Activated B cell treated with CpG ODN at 0.5 μM for 24 hours (primary cell): Measurements from ENCODE around the gene CD244. TPM values are rescaled to one million over a fixed set of nuclear protein-coding genes. Genes with fewer than 3 reads are reported as not detected.

Experiments used
- ATAC-seq: fragments of 200-7000 bp; cut with Tn5 transposase; one replicate; pipeline ENCODE4 v1.10.0; 2021; ENCODE audit warnings: low read depth, mild to moderate bottlenecking, moderate library complexity
- CTCF ChIA-PET: fragments of 350-600 bp; sonication (Branson Sonifier 250); formaldehyde crosslinking; loops from one replicate; lab custom pipeline; 2021; ENCODE audit warnings: antibody characterized with exemption; lab: Charles Lee
- POLR2A ChIA-PET: fragments of 350-600 bp; sonication (Branson Sonifier 250); formaldehyde crosslinking; loops from one replicate; lab custom pipeline; 2021; ENCODE audit warnings: antibody characterized with exemption; lab: Charles Lee
- DNase-seq: peaks from one replicate; pipeline ENCODE4 v3.0.0; 2022
- H3K27ac Mint-ChIP-seq: one replicate; pipeline ENCODE4 v1.8.0; 2020; ENCODE audit warnings: mixed read lengths
- H3K27me3 Mint-ChIP-seq: one replicate; pipeline ENCODE4 v1.8.0; 2021; ENCODE audit warnings: mixed read lengths
- H3K36me3 Mint-ChIP-seq: one replicate; pipeline ENCODE4 v1.8.0; 2021; ENCODE audit warnings: low read depth, mixed read lengths
- H3K4me1 Mint-ChIP-seq: one replicate; pipeline ENCODE4 v1.8.0; 2021; ENCODE audit warnings: mixed read lengths
- H3K4me3 Mint-ChIP-seq: one replicate; pipeline ENCODE4 v1.8.0; 2020; ENCODE audit warnings: mild to moderate bottlenecking, mixed read lengths
- H3K9me3 Mint-ChIP-seq: one replicate; pipeline ENCODE4 v1.8.0; 2020; ENCODE audit warnings: mixed read lengths
- CTCF ChIP-seq: fragments of 200-600 bp; IDR thresholded peaks from one replicate; pipeline ENCODE4 v1.8.0; 2022; ENCODE audit warnings: antibody characterized with exemption, mild to moderate bottlenecking
- intact Hi-C: fragments of 100-400 bp; cut with micrococcal nuclease; formaldehyde crosslinking; loops from one replicate; pipeline ENCODE4 v1.15.1; 2024
- total RNA-seq: library from RNA; stranded (reverse); gene quantifications from 2 replicates; pipeline ENCODE4 v1.2.3, GENCODE V29; 2022

The CD244 gene
- total RNA-seq, 1 donor from 2014 or later: not detected

GRCh38 chr1:160834945-160835565, 27.6 kb downstream of the CD244 start:
- ATAC-seq (no peak), DNase-seq (no peak)
- Mint-ChIP-seq H3K27me3 (no peaks in the 10 kb centered on the region), H3K36me3 (peaks cover 6% of the 10 kb centered on the region), H3K4me3 (no peak overlapping the region), H3K9me3 (no peaks in the 10 kb centered on the region), H3K27ac (no peak overlapping the region), H3K4me1 (peaks cover 40% of the 10 kb centered on the region)
- no peak for TF ChIP-seq CTCF
- intact Hi-C loops: loop anchor here (5.0 kb wide), 1 partner anchor 38 kb away; the partner anchor contains the start of gene LY9
- ChIA-PET POLR2A (no interaction called here), CTCF (interaction anchor here (0.6 to 5.2 kb wide), 16 partner anchors 8 to 272 kb away, joined by 3 to 111 read pairs (median 4); partner anchors contain the start of genes CD244 and ITLN2)

- no peak for TF ChIP-seq CTCF
- intact Hi-C loops: loop anchor here (1.0 to 5.0 kb wide), 5 partner anchors 33 to 149 kb away; partner anchors contain the start of gene LY9
- CTCF ChIA-PET: interaction anchor here (0.6 to 4.3 kb wide), 16 partner anchors 23 to 211 kb away, joined by 3 to 38 read pairs (median 4); partner anchors contain the start of genes ITLN2 and LY9
- H3K9me3 Mint-ChIP-seq: no peaks in the 10 kb centered on the region
- H3K36me3 Mint-ChIP-seq: peaks cover 48% of the 10 kb centered on the region
- peaks cover 9% of the 10 kb centered on the region for H3K4me1 Mint-ChIP-seq
- H3K4me3 Mint-ChIP-seq: no peak overlapping the region
- peak; percentile 83 for ATAC-seq
- peak; percentile 56 for DNase-seq
- POLR2A ChIA-PET: interaction anchor here (1.2 kb wide), 2 partner anchors 35 to 105 kb away, joined by 3 to 5 read pairs; partner anchors contain the start of gene LY9
- peak overlapping the region; percentile 68 for H3K27ac Mint-ChIP-seq
- H3K27me3 Mint-ChIP-seq: no peaks in the 10 kb centered on the region
Measured at GRCh38 chr1:160830321-160831153, 32.1 kb downstream of the CD244 start.

GRCh38 chr1:160829766-160830165, 32.9 kb downstream of the CD244 start:
- intact Hi-C loops: loop anchor here (1.0 to 5.0 kb wide), 5 partner anchors 32 to 148 kb away; partner anchors contain the start of gene LY9
- ChIA-PET CTCF (interaction anchor here (0.6 to 4.3 kb wide), 11 partner anchors 11 to 175 kb away, joined by 3 to 38 read pairs (median 13); partner anchors contain the start of genes ITLN2 and LY9), POLR2A (no interaction called here)
- TF ChIP-seq CTCF: no peak
- Mint-ChIP-seq H3K27ac (peak overlapping the region; percentile 68), H3K36me3 (peaks cover 52% of the 10 kb centered on the region), H3K27me3 (no peaks in the 10 kb centered on the region), H3K9me3 (no peaks in the 10 kb centered on the region), H3K4me1 (peaks cover 8% of the 10 kb centered on the region), H3K4me3 (no peak overlapping the region)
- DNase-seq: no peak
- ATAC-seq: no peak

- Mint-ChIP-seq H3K36me3 (peaks cover 74% of the 10 kb centered on the region), H3K27ac (peak overlapping the region; percentile 18), H3K4me3 (no peak overlapping the region), H3K9me3 (no peaks in the 10 kb centered on the region), H3K4me1 (peaks cover 7% of the 10 kb centered on the region), H3K27me3 (no peaks in the 10 kb centered on the region)
- DNase-seq (no peak), ATAC-seq (no peak)
- intact Hi-C loops: no loop called here
- POLR2A ChIA-PET: interaction anchor here (0.5 kb wide), 1 partner anchor 77 kb away, joined by 4 read pairs; no protein-coding TSS in a partner anchor
- TF ChIP-seq CTCF: no peak
- CTCF ChIA-PET: interaction anchor here (0.6 to 1.9 kb wide), 4 partner anchors 9 to 102 kb away, joined by 3 to 5 read pairs (median 4); no protein-coding TSS in a partner anchor
Measured at GRCh38 chr1:160827418-160827817, 35.3 kb downstream of the CD244 start.
